ENCODE results near the gene SART1.

DNA sequence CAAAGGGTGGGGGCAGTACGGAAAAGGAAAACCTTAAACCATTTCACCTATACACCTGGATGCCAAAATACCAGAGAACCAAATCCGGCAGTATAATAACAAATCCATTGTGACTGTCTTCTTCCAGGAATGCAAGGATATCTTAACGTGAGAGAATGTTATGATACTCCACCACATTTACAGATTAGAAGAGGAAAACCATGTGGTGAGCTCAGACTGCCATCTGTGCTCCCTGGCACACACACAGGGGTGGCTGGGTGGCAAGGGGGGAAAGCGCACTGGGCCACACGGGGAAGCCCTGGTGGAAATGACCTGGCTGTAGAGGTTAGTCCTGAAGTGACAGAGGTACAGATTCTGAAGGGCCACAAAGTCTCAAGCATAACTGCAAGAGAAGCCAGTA is 30.5 kb downstream of the SART1 start:
- TF ChIP-seq, protein P1, sequence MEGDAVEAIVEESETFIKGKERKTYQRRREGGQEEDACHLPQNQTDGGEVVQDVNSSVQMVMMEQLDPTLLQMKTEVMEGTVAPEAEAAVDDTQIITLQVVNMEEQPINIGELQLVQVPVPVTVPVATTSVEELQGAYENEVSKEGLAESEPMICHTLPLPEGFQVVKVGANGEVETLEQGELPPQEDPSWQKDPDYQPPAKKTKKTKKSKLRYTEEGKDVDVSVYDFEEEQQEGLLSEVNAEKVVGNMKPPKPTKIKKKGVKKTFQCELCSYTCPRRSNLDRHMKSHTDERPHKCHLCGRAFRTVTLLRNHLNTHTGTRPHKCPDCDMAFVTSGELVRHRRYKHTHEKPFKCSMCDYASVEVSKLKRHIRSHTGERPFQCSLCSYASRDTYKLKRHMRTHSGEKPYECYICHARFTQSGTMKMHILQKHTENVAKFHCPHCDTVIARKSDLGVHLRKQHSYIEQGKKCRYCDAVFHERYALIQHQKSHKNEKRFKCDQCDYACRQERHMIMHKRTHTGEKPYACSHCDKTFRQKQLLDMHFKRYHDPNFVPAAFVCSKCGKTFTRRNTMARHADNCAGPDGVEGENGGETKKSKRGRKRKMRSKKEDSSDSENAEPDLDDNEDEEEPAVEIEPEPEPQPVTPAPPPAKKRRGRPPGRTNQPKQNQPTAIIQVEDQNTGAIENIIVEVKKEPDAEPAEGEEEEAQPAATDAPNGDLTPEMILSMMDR (IDR thresholded peaks at IDR 0.05 in 4 of 5, conservative IDR thresholded peaks at IDR 0.05 in 1 of 5) = no peak
- TF ChIP-seq POLR2A (IDR thresholded peaks at IDR 0.05) = no peak

All from gastrocnemius medialis (tissue), 4 donors.